SK-N-DZ (cell line): ENCODE measurements around the gene KCNC3.

Experiments
- DNase-seq: peaks from one replicate; pipeline ENCODE4 v3.0.0-alpha.2; 2015; ENCODE audit warnings: low spot score

Gene KCNC3

DNA sequence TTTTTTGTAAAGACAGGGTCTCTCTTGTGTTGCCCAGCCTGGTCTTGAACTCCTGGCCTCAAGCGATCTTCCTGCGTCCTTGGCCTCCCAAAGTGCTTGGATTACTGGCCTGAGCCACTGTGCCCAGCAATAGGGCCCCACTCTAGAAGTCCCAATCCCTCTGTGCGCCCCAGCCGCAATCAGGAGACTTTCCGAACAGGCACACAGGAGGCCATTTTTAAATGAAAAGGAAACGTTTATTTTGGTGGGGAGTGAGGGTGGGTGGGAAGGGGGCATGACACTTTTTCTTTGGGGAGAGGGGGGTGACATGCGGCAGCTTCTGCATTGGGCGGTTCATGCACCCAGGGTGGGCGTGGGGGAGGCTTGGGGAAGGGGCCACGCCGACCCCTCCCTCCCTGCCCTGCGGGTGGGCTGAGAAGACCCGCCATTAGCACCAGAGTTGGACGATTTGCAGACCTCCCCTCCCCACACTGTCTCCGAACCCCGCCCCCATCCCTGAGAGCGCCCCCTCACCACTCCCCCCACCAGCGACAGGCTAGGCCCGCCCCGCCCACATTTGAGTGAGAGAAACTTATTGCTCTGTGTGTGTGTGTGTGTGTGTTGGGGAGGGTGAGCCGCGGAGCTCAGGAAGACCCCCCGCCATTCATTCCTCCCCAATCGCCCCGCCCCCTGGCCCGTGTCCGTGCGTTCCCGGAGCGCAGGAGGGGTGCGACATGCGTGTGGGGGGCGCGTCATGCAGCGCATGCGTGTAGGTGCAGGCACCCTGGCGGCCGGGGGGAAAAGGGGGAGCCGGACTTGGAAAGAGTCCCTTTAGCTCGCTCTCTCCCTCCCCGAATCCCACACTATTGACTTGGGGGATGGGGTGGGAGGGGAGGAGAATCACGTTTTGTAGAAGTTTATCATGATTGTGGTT, 17.2 kb downstream of the KCNC3 start:
- no peak for DNase-seq

DNA sequence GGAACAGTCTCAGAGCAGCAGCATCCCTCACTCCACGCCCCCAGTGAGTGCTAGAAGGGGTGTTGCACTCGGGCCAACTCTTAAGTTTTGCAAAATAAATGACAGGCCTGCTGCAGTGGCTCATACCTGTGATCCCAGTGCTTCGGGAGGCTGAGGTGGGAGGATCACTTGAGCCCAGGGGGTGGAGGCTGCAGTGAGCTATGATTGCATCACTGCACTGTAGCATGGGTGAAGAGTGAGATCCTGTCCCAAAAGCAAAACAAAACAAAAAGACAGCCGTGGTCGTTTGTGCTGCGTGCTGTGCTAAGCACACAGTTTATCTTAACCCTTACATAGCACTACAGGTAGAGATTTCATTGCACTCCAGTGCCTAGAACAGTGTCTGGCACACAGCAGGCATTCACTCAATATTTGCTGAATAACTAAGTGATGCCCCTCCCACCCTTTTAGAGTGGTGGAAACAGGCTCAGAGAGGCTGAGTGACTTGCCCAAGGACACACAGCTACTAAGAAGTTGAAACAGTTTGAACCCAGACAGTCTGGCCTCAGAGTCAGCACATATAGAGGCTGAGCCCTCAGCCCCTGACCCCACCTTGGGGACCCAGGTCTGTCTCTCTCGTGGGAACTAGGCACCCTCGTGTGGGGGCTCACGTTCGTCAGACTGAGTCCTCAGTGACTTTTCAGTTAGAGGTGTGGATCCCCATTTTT, 18.3 kb downstream of the KCNC3 start:
- DNase-seq, result no peak

GRCh38 chr19:50309396-50310125, 19.6 kb downstream of the KCNC3 start:
- DNase-seq, result no peak

DNA sequence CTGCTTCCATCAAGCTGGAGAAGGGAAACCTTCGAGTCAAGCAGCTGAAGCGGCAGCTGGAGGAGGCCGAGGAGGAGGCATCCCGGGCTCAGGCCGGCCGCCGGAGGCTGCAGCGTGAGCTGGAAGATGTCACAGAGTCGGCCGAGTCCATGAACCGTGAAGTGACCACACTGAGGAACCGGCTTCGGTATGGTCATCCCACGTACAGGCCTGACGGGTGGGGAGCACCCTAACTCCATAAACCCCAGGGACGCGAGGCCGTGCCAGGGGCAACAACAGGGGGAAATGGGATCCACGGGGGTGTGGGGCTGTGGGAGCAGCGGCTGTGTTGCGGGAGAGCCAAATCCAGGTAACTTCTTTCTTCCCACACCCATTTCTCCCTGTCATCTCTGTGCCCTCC, 20.2 kb downstream of the KCNC3 start:
- DNase-seq, result no peak

DNA sequence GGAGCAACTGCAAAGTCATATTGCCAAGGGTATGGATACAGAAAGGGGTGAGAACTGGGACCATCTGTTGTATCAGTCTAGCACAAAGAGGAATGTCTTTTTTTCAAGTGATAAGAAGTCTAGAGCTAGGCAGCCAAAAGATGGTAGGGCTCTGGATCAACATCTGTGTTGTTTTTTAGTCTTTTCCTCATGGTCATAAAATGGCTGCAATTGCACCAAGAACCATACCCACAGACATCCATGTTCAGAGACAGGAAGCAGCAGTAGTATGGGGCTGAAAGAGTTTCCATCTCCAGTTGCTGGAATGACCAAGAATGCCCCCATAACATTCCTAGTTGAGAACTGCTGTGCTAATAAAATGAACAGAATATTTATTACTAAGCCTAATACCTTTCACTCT, 25.6 kb downstream of the KCNC3 start:
- DNase-seq, result no peak

DNA sequence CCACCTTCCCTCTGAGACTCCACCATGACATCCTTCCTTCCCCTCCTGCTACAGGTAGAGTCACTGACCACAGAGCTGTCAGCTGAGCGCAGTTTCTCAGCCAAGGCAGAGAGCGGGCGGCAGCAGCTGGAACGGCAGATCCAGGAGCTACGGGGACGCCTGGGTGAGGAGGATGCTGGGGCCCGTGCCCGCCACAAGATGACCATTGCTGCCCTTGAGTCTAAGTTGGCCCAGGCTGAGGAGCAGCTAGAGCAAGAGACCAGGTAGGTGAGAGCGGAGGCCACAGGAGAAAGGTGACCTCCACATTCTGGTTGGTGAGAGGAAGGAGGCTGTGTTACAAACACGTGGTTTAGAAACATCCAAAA, 27.6 kb downstream of the KCNC3 start:
- DNase-seq, result no peak

DNA sequence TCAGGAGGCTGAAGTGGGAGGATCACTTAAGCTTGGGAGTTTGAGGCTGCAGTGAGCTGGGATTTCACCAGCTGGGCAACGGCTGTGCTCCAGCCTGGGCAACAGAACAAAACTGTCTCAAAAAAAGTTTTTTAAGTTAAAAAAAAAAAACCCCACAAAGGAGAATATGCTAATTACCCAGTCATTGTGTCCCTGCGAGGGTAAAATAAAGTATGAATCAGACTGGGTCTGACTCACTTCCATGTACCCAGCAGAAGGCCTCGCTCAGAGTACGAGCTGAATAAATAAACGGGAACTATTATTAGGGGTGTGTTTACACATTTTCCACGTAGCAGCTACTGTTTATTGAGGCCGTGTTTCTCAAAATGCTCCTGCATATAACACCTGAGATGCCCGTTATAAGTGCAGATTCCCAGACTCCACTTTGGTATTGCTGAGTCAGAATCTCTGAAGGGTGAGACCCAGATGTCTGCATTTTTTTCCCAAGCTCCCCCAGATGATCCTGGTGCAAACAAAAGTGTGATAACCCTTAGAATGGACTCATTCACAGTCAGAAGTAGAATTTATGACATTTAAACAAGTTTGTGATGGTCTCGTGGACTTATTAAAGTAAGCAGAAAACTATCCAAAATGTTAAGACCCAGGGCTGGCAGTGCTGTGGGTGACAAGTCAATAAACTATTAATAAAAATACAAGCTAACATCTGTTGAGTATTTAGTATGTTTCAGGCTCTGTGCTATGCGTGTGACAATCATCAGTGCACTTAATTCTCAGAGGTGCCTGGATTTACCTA, 28.2 kb downstream of the KCNC3 start:
- no peak for DNase-seq

DNA sequence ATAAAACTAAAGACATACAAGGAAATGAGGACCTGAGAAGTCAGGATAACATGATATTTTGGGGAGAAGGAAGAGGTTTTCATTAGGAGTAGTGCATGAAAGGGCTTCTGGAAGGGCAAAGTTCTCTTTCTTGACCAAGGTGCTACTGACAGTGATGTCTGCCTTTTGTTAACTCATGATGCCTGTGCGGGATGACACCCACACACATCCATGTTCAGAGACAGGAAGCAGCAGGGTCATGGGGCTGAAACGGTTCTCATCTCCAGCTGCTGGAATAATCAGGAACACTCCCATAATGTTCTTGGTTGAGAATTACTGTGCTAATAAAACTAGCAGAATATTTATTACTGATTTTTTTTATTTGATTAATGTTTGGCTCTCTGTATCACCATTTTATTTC, 29.1 kb downstream of the KCNC3 start:
- DNase-seq, result no peak

GRCh38 chr19:50293263-50294004, 35.7 kb downstream of the KCNC3 start:
- no peak for DNase-seq

GRCh38 chr19:50292216-50292827, 36.9 kb downstream of the KCNC3 start:
- no peak for DNase-seq

DNA sequence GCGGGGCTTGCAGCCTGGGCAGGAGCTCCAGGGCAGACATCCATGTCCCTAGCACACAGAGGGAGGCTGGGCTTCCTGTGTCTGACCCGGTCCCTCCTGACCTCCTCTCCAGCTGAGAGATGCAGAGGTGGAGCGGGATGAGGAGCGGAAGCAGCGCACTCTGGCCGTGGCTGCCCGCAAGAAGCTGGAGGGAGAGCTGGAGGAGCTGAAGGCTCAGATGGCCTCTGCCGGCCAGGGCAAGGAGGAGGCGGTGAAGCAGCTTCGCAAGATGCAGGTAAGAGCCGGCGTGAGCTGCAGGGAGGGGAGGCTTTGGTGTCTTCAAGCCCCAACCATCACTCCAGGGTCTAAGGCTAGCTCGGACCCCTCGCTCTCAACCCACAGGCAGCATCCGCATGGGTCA, 38.4 kb downstream of the KCNC3 start:
- DNase-seq, result no peak

- no peak for DNase-seq
Observed at GRCh38 chr19:50290011-50290410, 39.2 kb downstream of the KCNC3 start.

GRCh38 chr19:50288954-50289353, 40.2 kb downstream of the KCNC3 start:
- DNase-seq, result no peak

DNA sequence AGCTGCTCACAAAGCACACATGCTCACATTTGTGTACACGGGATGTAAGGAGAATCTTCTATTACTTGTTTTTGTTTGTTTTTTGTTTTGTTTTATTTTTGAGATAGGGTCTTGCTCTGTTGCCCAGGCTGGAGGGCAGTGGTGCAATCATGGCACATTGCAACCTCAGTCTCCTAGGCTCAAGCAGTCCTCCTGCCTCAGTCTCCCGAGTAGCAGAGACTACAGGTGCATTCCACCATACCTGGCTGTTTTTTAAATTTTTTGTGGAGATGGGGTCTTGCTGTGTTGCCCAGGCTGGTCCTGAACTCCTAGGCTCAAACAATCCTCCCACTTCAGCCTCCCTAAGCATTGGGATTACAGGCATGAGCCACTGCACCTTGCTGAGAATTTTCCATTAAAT, 41.8 kb downstream of the KCNC3 start:
- DNase-seq, result no peak

- no peak for DNase-seq
Observed at GRCh38 chr19:50286443-50286842, 42.7 kb downstream of the KCNC3 start.

- DNase-seq, result no peak
Observed at GRCh38 chr19:50285833-50286232, 43.3 kb downstream of the KCNC3 start.

- no peak for DNase-seq
Observed at GRCh38 chr19:50281491-50281890, 47.7 kb downstream of the KCNC3 start.

DNA sequence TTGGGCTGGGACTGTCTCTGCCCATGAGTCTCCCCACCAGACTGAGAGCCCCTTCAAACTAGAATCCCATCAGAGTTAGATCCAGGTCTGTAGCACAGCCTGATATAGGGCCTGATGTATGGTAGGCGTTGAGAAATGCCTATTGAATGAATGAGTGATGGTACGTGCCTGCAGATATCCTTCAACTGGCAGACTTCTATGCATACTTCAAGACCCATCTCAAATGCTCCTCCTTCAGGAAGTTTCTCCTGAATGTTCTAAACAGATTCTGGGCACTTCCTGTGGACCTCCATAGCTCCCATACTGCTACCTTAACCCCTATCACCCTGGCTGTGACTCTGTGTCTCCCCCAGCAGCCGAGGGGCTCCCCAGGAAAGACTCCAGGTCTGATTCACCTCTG, 48.2 kb downstream of the KCNC3 start:
- DNase-seq, result no peak

- no peak for DNase-seq
Observed at GRCh38 chr19:50280074-50280473, 49.1 kb downstream of the KCNC3 start.

DNA sequence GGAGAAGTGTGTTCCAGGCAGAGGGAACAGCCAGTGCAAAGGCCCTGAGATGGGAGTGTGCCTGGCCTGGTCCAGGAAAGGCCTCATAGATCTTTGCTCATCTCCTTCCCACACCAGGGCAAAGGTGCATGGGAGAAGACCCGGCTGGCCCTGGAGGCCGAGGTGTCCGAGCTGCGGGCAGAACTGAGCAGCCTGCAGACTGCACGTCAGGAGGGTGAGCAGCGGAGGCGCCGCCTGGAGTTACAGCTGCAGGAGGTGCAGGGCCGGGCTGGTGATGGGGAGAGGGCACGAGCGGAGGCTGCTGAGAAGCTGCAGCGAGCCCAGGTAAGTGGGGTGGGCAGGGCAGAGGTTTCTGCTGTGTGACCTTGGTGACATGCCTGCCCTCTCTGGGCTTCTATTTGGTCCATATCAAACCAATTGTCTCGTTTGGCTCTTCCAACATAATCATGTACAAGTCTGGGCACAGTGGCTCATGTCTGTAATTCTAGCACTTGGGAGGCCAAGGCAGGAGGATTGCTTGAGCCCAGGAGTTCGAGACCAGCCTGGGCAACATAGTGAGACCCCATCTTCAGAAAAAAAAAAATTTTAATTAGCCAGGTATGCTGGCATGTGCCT, 51.1 kb downstream of the KCNC3 start:
- DNase-seq, result no peak
